Right cardiac atrium (tissue), 5 donors: ENCODE data around the gene USP48. TPM values are rescaled to one million over a fixed set of nuclear protein-coding genes. Genes with fewer than 3 reads are reported as not detected.

ENCODE experiments used
- ATAC-seq, 2 donors: fragments of 200-7000 bp; cut with Tn5 transposase; one replicate each; pipeline versions ENCODE4 v1.8.0 to v1.9.1; 2020; ENCODE audit warnings: moderate library complexity in 2 of 2, mild to moderate bottlenecking in 1 of 2
- DNase-seq, 3 donors: peaks; one replicate each; pipeline ENCODE4 v3.0.0-alpha.2; 2020
- H3K27ac ChIP-seq: one replicate; pipeline ENCODE4 v1.5.1; 2013; ENCODE audit warnings: mild to moderate bottlenecking, low read length, control low read depth, moderate library complexity
- H3K27me3 ChIP-seq: one replicate; pipeline ENCODE4 v1.6.1; 2013; ENCODE audit not compliant: control insufficient read depth, insufficient read depth
- H3K4me1 ChIP-seq: one replicate; pipeline ENCODE4 v1.6.1; 2013; ENCODE audit warnings: low read length; ENCODE audit not compliant: control insufficient read depth, insufficient read depth
- H3K4me3 ChIP-seq: one replicate; pipeline ENCODE4 v1.5.1; 2013; ENCODE audit warnings: low read length, control low read depth
- H3K9me3 ChIP-seq: one replicate; pipeline ENCODE4 v1.6.1; 2013; ENCODE audit warnings: low read length; ENCODE audit not compliant: control insufficient read depth
- WGBS: extraction: QIAGEN DNeasy Blood & Tissue Kit; methylation state at CpG from one replicate; pipeline ENCODE4 v1.1.7; 2013; 5-methylcytosine and 5-hydroxymethylcytosine counted together
- intact Hi-C, 4 donors: fragments of 100-400 bp; cut with DNase I; formaldehyde crosslinking; loops; one replicate each; pipeline versions ENCODE4 v1.11.0 to v1.14.0; 2022 to 2023
- polyA plus RNA-seq: library from polyadenylated mRNA; stranded (reverse); fragments of 200-250 nt; gene quantifications from one replicate; pipeline ENCODE4 v1.2.3, GENCODE V29; 2013
- total RNA-seq, 4 donors: library from RNA; stranded (reverse); fragmentation: NEBNext Ultra II Directional; extraction: Animal tissue kit (Norgen Biotek cat#: 25700); gene quantifications; one replicate each; pipeline ENCODE4 v1.2.1, GENCODE V29; 2021
- donor health status: healthy with polysubstance abuse.
- donor health status: DM: no; HTN: yes; CAD: no.
- donor health status: DM: no; HTN: no; CAD: no.
- donor health status: DM: no; HTN: yes; CAD: no; lungs with severe emphysema.
- donor health status: DM: yes; HTN: yes; CAD: no.

USP48 gene
- total and polyA plus RNA-seq, 5 donors = 19.9 to 49.4 (median 45.7) TPM

GRCh38 chr1:21641076-21641475, 141.9 kb downstream of the USP48 start:
- ATAC-seq (no peak), DNase-seq (peak in 1 of 3 donors; percentile 12)
- Histone ChIP-seq H3K27me3 (no peaks in the 10 kb centered on the region), H3K4me1 (peaks cover 3% of the 10 kb centered on the region), H3K4me3 (no peak overlapping the region), H3K27ac (no peak overlapping the region), H3K9me3 (no peaks in the 10 kb centered on the region)
- intact Hi-C loops = no loop called here
- WGBS = 86% methylated on average over 2 of the region's 2 CpGs

- Histone ChIP-seq H3K27me3 (no peaks in the 10 kb centered on the region), H3K27ac (no peak overlapping the region), H3K4me3 (no peak overlapping the region), H3K9me3 (no peaks in the 10 kb centered on the region), H3K4me1 (peaks cover 3% of the 10 kb centered on the region)
- intact Hi-C loops = no loop called here
- peak in 1 of 3 donors; percentile 27 for DNase-seq
- ATAC-seq = no peak
- 87% methylated on average over 6 of the region's 6 CpGs for WGBS
Observed at GRCh38 chr1:21640653-21641052, 142.3 kb downstream of the USP48 start.

- no peaks in the 10 kb centered on the region for H3K27me3 ChIP-seq
- intact Hi-C loops = no loop called here
- H3K27ac ChIP-seq = peak overlapping the region; percentile 16
- peaks cover 3% of the 10 kb centered on the region for H3K4me1 ChIP-seq
- no peaks in the 10 kb centered on the region for H3K9me3 ChIP-seq
- no peak overlapping the region for H3K4me3 ChIP-seq
- 30% methylated on average over 24 of the region's 24 CpGs for WGBS
- DNase-seq = peak in 2 of 3 donors; percentile 54 to 61
- ATAC-seq = peak; percentile 52 to 60
Observed at GRCh38 chr1:21639594-21640041, 143.3 kb downstream of the USP48 start.

GRCh38 chr1:21638531-21639341, 144.2 kb downstream of the USP48 start:
- DNase-seq (peak in 1 of 3 donors; percentile 62), ATAC-seq (peak; percentile 53 to 59)
- H3K27ac ChIP-seq = peak overlapping the region; percentile 16
- H3K4me3 ChIP-seq = no peak overlapping the region
- H3K4me1 ChIP-seq = peaks cover 3% of the 10 kb centered on the region
- H3K27me3 ChIP-seq = no peaks in the 10 kb centered on the region
- no peaks in the 10 kb centered on the region for H3K9me3 ChIP-seq
- intact Hi-C loops = no loop called here
- WGBS = 31% methylated on average over 10 of the region's 10 CpGs

GRCh38 chr1:21637514-21637913, 145.4 kb downstream of the USP48 start:
- 94% methylated on average over 6 of the region's 6 CpGs for WGBS
- Histone ChIP-seq H3K27ac (no peak overlapping the region), H3K9me3 (no peaks in the 10 kb centered on the region), H3K4me1 (peaks cover 3% of the 10 kb centered on the region), H3K4me3 (no peak overlapping the region), H3K27me3 (no peaks in the 10 kb centered on the region)
- intact Hi-C loops = no loop called here
- DNase-seq (no peak), ATAC-seq (no peak)

GRCh38 chr1:21636029-21636428, 146.9 kb downstream of the USP48 start:
- whole genome bisulfite sequencing = 96% methylated on average over 2 of the region's 2 CpGs
- ATAC-seq (no peak), DNase-seq (no peak)
- H3K4me3 ChIP-seq = no peak overlapping the region
- no peaks in the 10 kb centered on the region for H3K27me3 ChIP-seq
- intact Hi-C loops = no loop called here
- H3K27ac ChIP-seq = no peak overlapping the region
- H3K4me1 ChIP-seq = peaks cover 3% of the 10 kb centered on the region
- no peaks in the 10 kb centered on the region for H3K9me3 ChIP-seq

- peak in 1 of 3 donors; percentile 21 for DNase-seq
- intact Hi-C loops = no loop called here
- Histone ChIP-seq H3K4me3 (no peak overlapping the region), H3K27me3 (no peaks in the 10 kb centered on the region), H3K9me3 (no peaks in the 10 kb centered on the region), H3K27ac (no peak overlapping the region), H3K4me1 (peaks cover 3% of the 10 kb centered on the region)
- WGBS = 68% methylated on average over 12 of the region's 12 CpGs
- ATAC-seq = no peak
Observed at GRCh38 chr1:21634806-21635535, 148.0 kb downstream of the USP48 start.

GRCh38 chr1:21633992-21634805, 148.8 kb downstream of the USP48 start:
- peak in 1 of 3 donors; percentile 59 for DNase-seq
- WGBS = 86% methylated on average over 18 of the region's 18 CpGs
- intact Hi-C loops = no loop called here

GRCh38 chr1:21633141-21633755, 149.7 kb downstream of the USP48 start:
- WGBS = 73% methylated on average over 7 of the region's 7 CpGs
- Histone ChIP-seq H3K4me1 (no peaks in the 10 kb centered on the region), H3K4me3 (no peak overlapping the region), H3K27ac (no peak overlapping the region), H3K27me3 (no peaks in the 10 kb centered on the region), H3K9me3 (no peaks in the 10 kb centered on the region)
- intact Hi-C loops = no loop called here
- ATAC-seq = no peak
- peak in 2 of 3 donors; percentile 6 to 18 for DNase-seq

More at GRCh38 chr1:21633992-21634805, 148.8 kb downstream of the USP48 start:
- H3K4me3 ChIP-seq = no peak overlapping the region
- ATAC-seq = no peak
- no peaks in the 10 kb centered on the region for H3K27me3 ChIP-seq
- no peaks in the 10 kb centered on the region for H3K9me3 ChIP-seq
- H3K27ac ChIP-seq = no peak overlapping the region
- H3K4me1 ChIP-seq = peaks cover 3% of the 10 kb centered on the region
